Muscle of leg (tissue), 11 donors: Measurements from ENCODE around the gene PLVAP. TPM values are rescaled to one million over a fixed set of nuclear protein-coding genes. Genes with fewer than 3 reads are reported as not detected.
A peak's percentile ranks its signal among the peaks of the same experiment; 100 is the strongest.

Source experiments
- DNase-seq: peaks from one replicate; pipeline ENCODE4 v3.0.0; 2013
- H3K27ac ChIP-seq: one replicate; pipeline ENCODE4 v1.5.1; 2013; ENCODE audit warnings: mild to moderate bottlenecking, low read length, control low read depth
- H3K27me3 ChIP-seq: one replicate; pipeline ENCODE4 v1.6.1; 2013; ENCODE audit warnings: low read length; ENCODE audit not compliant: control insufficient read depth, insufficient read depth
- H3K36me3 ChIP-seq: one replicate; pipeline ENCODE4 v1.6.1; 2013; ENCODE audit warnings: low read length; ENCODE audit not compliant: control insufficient read depth, insufficient read depth
- H3K4me1 ChIP-seq: one replicate; pipeline ENCODE4 v1.6.1; 2013; ENCODE audit warnings: low read length; ENCODE audit not compliant: control insufficient read depth, insufficient read depth
- H3K4me3 ChIP-seq: one replicate; pipeline ENCODE4 v1.5.1; 2013; ENCODE audit warnings: low read length, control low read depth
- H3K9me3 ChIP-seq: replicated peaks from 2 replicates; pipeline ENCODE4 v1.6.1; 2013; ENCODE audit warnings: low read depth, low read length; ENCODE audit not compliant: control insufficient read depth
- WGBS: methylation state at CpG from one replicate; pipeline ENCODE4 v1.1.5; 2013; ENCODE audit warnings: missing lambda C conversion rate; ENCODE audit not compliant: insufficient coverage; 5-methylcytosine and 5-hydroxymethylcytosine counted together
- polyA plus RNA-seq, 8 donors: library from polyadenylated mRNA; unstranded; fragments of 120-200 nt; gene quantifications; one replicate each; pipeline versions ENCODE4 v1.2.1 to v1.2.3, GENCODE V29; 2013; ENCODE audit warnings: inconsistent platforms in 1 of 8, low replicate concordance in 1 of 8; ENCODE audit not compliant: insufficient read length in 8 of 8, insufficient read depth in 1 of 8
- total RNA-seq: library from RNA; stranded (reverse); fragments of 120-200 nt; gene quantifications from one replicate; pipeline ENCODE4 v1.2.4, GENCODE V29; 2013

The PLVAP gene
- total and polyA plus RNA-seq, 9 donors = 23.1 to 70.0 (median 61.7) TPM

DNA sequence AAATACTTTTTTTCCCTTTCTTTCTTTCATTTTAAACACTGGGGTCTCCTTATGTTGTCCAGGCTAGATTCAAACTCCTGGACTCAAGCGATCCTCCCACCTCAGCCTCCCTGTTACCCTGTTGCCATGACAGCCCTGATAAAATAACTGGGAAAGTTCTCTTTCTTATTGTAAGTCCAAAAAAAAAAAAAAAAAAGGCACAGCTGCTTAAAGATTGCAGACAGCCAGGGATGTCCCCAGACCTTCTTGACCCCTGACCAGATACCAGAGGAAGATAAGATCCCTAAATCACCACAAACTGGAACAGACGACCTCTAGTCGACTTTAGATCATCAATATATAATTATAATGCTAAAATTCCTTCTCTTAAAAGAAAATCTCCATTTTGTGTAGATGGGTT lies 41.6 kb upstream of the PLVAP start:
- H3K27ac ChIP-seq = peak overlapping the region; percentile 94
- H3K4me1 ChIP-seq = peaks cover 16% of the 10 kb centered on the region
- no peak overlapping the region for H3K4me3 ChIP-seq
- no peaks in the 10 kb centered on the region for H3K27me3 ChIP-seq
- peak; percentile 47 for DNase-seq
- no peaks in the 10 kb centered on the region for H3K9me3 ChIP-seq
- H3K36me3 ChIP-seq = peaks cover 11% of the 10 kb centered on the region
- no CpG with 5 or more reads among the region's 3 CpGs for WGBS

DNA sequence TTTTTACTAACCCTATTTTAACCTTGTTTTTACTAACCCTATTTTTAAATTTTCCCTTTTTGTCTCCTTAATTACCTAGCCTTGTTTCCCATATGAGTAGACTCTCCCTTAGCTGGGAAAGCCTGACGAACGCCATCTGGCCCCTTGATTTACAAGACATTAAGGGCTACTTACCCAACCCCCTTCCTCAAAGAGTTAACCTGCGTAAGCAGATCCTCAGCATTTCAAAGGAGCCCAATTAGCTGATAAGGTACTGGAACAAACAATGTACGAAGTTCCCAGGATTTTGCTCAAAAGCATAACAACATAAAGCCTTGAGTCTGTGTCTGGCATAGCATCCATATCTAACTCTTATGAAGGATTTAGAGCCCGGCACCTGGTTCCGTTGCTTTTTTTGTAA lies 38.0 kb upstream of the PLVAP start:
- H3K4me1 ChIP-seq = peaks cover 21% of the 10 kb centered on the region
- H3K4me3 ChIP-seq = no peak overlapping the region
- no peaks in the 10 kb centered on the region for H3K36me3 ChIP-seq
- DNase-seq = no peak
- no peaks in the 10 kb centered on the region for H3K9me3 ChIP-seq
- no peaks in the 10 kb centered on the region for H3K27me3 ChIP-seq
- 65% methylated on average over 3 of the region's 6 CpGs for WGBS
- no peak overlapping the region for H3K27ac ChIP-seq

DNA sequence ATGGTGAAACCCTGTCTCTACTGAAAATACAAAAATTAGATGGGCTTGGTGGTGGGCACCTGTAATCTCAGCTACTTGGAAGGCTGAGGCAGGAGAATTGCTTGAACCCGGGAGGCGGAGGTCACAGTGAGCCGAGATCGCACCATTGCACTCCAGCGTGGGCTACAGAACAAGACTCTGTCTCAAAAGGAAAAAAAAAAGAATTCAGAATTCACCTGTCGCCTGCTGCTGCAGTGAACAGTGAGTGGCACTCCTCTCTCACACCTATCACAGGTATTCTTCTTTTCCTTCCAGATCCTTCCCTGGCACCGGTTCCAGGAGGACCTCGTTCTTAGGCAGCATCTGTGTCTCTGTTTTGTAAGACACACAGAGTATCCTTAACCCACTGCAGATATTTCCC lies 37.0 kb upstream of the PLVAP start:
- Histone ChIP-seq H3K4me1 (peaks cover 19% of the 10 kb centered on the region), H3K27ac (no peak overlapping the region), H3K27me3 (no peaks in the 10 kb centered on the region), H3K4me3 (no peak overlapping the region), H3K36me3 (no peaks in the 10 kb centered on the region), H3K9me3 (no peaks in the 10 kb centered on the region)
- WGBS = 70% methylated on average over 7 of the region's 8 CpGs
- DNase-seq = no peak

DNA sequence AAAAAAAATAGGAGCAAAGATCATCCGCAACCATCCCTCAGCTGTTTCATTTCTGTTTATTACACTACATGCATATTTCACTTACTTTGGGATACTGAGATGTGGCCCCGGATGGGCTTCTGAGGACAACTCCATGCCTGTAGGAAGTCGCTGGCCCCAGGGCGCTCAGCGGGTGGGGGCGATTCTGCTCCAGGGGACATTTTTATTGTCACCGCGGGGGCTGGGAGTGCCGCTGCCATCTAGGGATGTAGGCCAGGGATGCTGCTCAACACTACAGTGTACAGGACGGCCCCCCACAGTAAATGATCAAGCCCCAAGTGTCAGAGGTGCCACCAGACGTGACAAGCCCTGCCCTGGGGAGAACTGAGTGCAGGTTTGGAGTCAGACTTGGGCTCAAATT lies 34.7 kb upstream of the PLVAP start:
- 52% methylated on average over 10 of the region's 11 CpGs for WGBS

DNA sequence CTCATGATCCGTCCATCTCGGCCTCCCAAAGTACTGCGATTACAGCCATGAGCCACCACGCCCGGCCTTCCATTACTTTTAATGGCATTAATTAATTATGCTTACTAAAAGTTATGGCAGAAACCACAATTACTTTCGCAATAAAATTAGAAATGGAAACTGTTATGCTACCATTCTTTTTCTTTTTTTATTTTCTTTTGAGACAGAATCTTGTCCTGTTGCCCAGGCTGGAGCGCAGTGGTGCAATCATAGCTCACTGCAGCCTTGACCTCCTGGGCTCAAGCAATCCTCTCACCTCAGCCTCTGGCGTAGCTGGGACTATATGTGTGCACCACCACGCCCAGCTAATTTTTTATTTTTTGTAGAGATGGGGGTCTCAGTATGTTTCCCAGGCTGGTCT lies 32.8 kb upstream of the PLVAP start:
- Histone ChIP-seq H3K27me3 (no peaks in the 10 kb centered on the region), H3K4me1 (peaks cover 29% of the 10 kb centered on the region), H3K4me3 (no peak overlapping the region), H3K36me3 (no peaks in the 10 kb centered on the region), H3K27ac (no peak overlapping the region), H3K9me3 (no peaks in the 10 kb centered on the region)
- WGBS = 100% methylated on average over 1 of the region's 9 CpGs
- no peak for DNase-seq

More for the DNA sequence above, 34.7 kb upstream of the PLVAP start:
- H3K4me1 ChIP-seq = peaks cover 12% of the 10 kb centered on the region
- no peak overlapping the region for H3K4me3 ChIP-seq
- no peaks in the 10 kb centered on the region for H3K36me3 ChIP-seq
- DNase-seq = no peak
- H3K27ac ChIP-seq = peak overlapping the region; percentile 72
- no peaks in the 10 kb centered on the region for H3K27me3 ChIP-seq
- H3K9me3 ChIP-seq = no peaks in the 10 kb centered on the region

DNA sequence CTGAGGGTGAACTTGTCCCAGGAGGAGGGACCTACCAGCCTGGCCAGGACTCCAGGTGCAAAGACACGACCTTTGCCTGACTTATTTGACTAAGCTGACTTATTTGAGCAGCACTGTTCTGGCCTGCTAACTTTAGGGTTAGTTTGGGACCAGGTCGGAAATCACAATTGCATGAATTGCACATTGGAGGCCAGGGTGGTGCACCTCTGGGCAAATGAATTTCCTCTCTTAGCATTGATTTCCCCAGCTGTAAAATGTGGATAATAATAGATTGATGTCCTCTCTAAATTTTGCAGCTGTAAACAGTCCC lies 29.7 kb upstream of the PLVAP start:
- peaks cover 3% of the 10 kb centered on the region for H3K36me3 ChIP-seq
- no peak for DNase-seq
- H3K4me3 ChIP-seq = no peak overlapping the region
- WGBS = 36% methylated on average over 2 of the region's 2 CpGs
- H3K9me3 ChIP-seq = no peaks in the 10 kb centered on the region
- peak overlapping the region; percentile 89 for H3K27ac ChIP-seq
- no peaks in the 10 kb centered on the region for H3K27me3 ChIP-seq
- H3K4me1 ChIP-seq = peaks cover 23% of the 10 kb centered on the region

DNA sequence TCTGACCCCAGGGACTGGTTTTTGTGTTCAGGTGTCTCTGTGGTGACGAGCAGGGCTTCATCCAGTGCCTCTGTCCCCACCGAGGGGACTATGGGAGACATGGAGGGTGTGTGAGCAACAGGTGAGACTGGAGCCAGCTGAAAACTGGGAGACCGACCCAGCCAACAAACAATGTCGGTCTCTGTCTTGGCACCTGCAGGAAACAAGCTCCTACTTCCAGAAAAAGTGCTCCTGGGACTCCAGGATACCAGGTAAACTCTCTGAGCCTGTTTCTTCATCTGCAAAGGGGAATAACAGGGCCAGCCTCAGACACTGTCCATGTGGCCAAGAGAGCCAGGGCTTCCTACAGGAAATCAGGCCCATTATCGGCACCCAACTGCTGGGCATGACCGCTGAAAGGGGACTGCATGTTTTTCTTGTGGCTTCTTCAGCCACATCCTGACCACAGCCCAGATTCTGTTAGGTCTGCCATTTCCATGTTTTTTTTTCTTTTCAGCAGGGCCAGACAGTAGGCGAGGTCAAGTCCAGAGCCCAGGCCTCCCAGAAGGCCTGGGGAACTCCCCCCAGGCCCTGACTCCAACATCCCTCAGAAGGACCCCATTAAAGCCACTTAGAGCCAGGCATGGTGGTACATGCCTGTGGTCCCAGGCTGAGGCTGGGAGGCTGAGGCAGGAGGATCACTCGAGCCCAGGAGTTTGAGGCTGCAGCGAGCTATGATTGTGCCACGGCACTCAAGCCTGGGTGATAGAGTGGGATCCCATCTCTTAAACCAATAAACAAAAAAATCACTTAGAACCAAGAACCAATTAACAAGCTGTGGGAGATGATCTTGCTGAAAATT lies 29.1 kb upstream of the PLVAP start:
- Histone ChIP-seq H3K4me3 (peak overlapping the region; percentile 25), H3K9me3 (no peaks in the 10 kb centered on the region), H3K36me3 (peaks cover 5% of the 10 kb centered on the region), H3K4me1 (peaks cover 23% of the 10 kb centered on the region), H3K27me3 (no peaks in the 10 kb centered on the region), H3K27ac (peak overlapping the region; percentile 89)
- 52% methylated on average over 5 of the region's 10 CpGs for WGBS
- DNase-seq = no peak

DNA sequence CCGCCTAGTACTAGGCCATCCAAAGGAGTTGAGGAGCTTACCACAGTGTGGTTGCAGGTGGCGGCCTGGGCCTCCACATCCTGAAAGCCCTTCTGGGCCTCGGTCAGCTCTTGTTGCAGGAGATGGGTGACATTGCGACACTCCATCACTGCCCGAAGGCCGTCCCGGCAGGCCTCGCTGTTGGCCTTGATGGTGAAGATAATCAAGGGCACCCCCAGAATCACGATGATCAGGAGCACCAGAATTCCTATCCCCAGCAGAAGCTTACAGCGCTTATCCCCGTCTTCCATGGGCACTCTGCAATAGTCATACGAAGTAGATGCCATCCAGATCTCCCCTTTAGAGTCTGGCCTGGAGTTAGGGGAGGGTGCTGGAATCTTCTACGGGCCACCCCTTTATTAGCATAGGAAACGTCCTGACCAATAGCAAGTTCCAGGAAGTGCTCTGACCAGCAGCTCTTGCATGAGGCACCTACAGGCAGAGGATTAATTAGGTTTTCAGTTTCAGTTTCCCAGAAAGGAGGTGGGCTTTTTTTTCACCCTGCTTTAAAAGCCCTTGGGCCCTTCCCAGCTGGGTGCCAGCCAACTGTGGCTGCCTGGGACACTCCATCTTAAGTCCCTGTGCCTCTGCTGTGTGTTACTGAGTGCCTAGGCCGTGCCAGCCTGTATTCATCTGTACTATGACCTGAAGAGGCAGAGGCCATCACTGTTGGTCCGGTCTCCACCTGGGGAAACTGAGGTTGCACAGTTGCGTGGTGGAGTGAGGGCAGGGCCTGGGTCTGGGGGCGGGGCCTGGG lies 28.3 kb upstream of the PLVAP start, which contains the start of gene BST2:
TSS of gene BST2 (minus strand) at position 381 of the 796 bp plus-strand sequence. CDS start at position 326, 55 bp downstream.
- peak; percentile 74 for DNase-seq
- Histone ChIP-seq H3K9me3 (no peaks in the 10 kb centered on the region), H3K36me3 (peaks cover 5% of the 10 kb centered on the region), H3K27me3 (no peaks in the 10 kb centered on the region), H3K4me1 (peaks cover 23% of the 10 kb centered on the region), H3K4me3 (peak within 1 kb of the TSS; percentile 57), H3K27ac (peak within 1 kb of the TSS; percentile 89)
- WGBS = 80% methylated on average over 17 of the region's 18 CpGs

DNA sequence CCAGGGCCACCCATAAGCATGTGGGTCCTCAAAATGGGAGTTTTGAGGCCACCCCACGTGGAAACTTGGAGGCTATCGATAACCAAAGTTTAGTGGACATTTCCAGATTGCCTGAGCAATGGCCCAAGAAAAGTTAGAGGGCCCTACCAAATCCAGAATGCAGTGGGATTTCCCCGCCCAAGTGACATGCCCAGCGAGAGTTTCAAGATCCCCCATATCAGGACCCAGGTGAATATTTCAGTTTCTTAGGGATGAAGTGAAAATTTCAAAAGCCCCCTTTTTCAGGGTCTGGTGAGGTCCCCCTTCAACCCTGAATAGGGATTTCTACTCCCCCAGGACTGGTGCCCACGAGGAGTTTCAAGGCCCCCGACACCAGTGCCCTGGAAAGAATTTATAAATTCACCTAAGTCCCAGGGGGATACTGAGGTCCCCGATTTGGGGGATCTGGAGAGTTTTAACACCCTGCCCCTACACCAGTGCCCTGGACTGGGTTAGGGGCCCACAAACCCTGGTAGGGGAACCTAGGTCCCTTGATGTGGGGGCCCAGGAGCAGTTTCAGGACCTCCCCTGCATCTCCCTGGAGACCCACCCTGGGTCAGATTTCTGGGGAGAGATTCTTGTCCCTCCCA lies 27.6 kb upstream of the PLVAP start:
- 100% methylated on average over 2 of the region's 7 CpGs for WGBS
- Histone ChIP-seq H3K4me3 (peak overlapping the region; percentile 57), H3K27me3 (no peaks in the 10 kb centered on the region), H3K27ac (peak overlapping the region; percentile 89), H3K4me1 (peaks cover 23% of the 10 kb centered on the region), H3K36me3 (peaks cover 5% of the 10 kb centered on the region), H3K9me3 (no peaks in the 10 kb centered on the region)
- DNase-seq = no peak

DNA sequence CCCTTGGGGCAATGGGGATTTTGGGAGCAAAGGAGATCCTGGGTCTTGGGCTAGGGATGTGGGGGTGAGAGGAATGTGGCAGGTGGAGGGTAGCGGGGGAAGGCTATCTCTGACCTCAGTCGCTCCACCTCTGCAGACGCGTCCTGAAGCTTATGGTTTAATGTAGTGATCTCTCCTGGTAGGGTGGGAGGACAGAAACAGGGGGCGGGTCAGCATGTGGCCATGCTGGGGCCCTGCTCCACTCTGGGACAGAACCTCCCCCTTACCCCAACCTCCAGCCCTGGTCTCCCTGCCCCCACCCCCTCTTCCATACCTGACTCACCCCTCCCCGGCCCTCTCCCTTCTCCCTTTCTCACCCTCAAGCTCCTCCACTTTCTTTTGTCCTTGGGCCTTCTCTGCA lies 26.9 kb upstream of the PLVAP start:
- DNase-seq = no peak
- Histone ChIP-seq H3K4me1 (peaks cover 23% of the 10 kb centered on the region), H3K27me3 (no peaks in the 10 kb centered on the region), H3K4me3 (peak overlapping the region; percentile 57), H3K9me3 (no peaks in the 10 kb centered on the region), H3K36me3 (peaks cover 5% of the 10 kb centered on the region), H3K27ac (peak overlapping the region; percentile 35)
- WGBS = 80% methylated on average over 2 of the region's 6 CpGs
